Sigmoid colon (tissue), 7 donors: ENCODE data around the gene FXYD1. TPM values are rescaled to one million over a fixed set of nuclear protein-coding genes. Genes with fewer than 3 reads are reported as not detected.

Source experiments
- DNase-seq: peaks from one replicate; pipeline ENCODE4 v3.0.0-alpha.2; 2019
- H3K27ac ChIP-seq, 4 donors: fragments of 200-600 bp; sonication (generic); one replicate each; pipeline ENCODE4 v1.5.1; 2016 to 2019; ENCODE audit warnings: mild to moderate bottlenecking in 1 of 4
- H3K27me3 ChIP-seq, 3 donors: fragments of 200-600 bp; sonication (generic); one replicate each; pipeline ENCODE4 v1.5.1; 2019; ENCODE audit warnings: mild to moderate bottlenecking in 1 of 3
- H3K36me3 ChIP-seq, 4 donors: fragments of 200-600 bp; sonication (generic); one replicate each; pipeline ENCODE4 v1.5.1; 2016 to 2019
- H3K4me1 ChIP-seq, 4 donors: fragments of 200-600 bp; sonication (generic); one replicate each; pipeline ENCODE4 v1.5.1; 2017 to 2019
- H3K4me3 ChIP-seq, 4 donors: fragments of 200-600 bp; sonication (generic); one replicate each; pipeline ENCODE4 v1.5.1; 2017 to 2019; ENCODE audit warnings: mild to moderate bottlenecking in 2 of 4, moderate library complexity in 1 of 4
- H3K9me3 ChIP-seq, 4 donors: fragments of 200-600 bp in 3 of 4; sonication (generic) in 3 of 4; one replicate each; pipeline versions ENCODE4 v1.5.1 to v1.6.1; 2013 to 2019
- EP300 ChIP-seq, 4 donors: sonication (generic); formaldehyde crosslinking; IDR thresholded peaks; one replicate each; pipeline ENCODE4 v1.6.1; 2017; ENCODE audit warnings: antibody characterized with exemption in 4 of 4
- POLR2A ChIP-seq, 2 donors: fragments of 450-650 bp; IDR thresholded peaks; one replicate each; pipeline ENCODE4 v1.6.1; 2016; ENCODE audit warnings: antibody characterized with exemption in 2 of 2, mild to moderate bottlenecking in 2 of 2, moderate library complexity in 2 of 2
- POLR2AphosphoS5 ChIP-seq, 4 donors: sonication (generic); formaldehyde crosslinking; IDR thresholded peaks; one replicate each; pipeline ENCODE4 v1.6.1; 2017; ENCODE audit warnings: antibody characterized with exemption in 4 of 4
- WGBS, 2 donors: extraction: QIAGEN DNeasy Blood & Tissue Kit; methylation state at CpG; one replicate each; pipeline ENCODE4 v1.1.7; 2013; 5-methylcytosine and 5-hydroxymethylcytosine counted together
- intact Hi-C: fragments of 100-400 bp; cut with DNase I; formaldehyde crosslinking; loops from one replicate; pipeline ENCODE4 v1.15.1; 2023
- polyA plus RNA-seq, 3 donors: library from polyadenylated mRNA; stranded (reverse); fragments of 200-250 nt; gene quantifications; one replicate each; pipeline ENCODE4 v1.2.3, GENCODE V29; 2013
- total RNA-seq, 4 donors: library from RNA; depleted of rRNA; stranded (reverse); fragments of >200 nt; gene quantifications; one replicate each; pipeline ENCODE4 v1.1.0, GENCODE V29; 2016
- TF ChIP-seq, protein P1 (sequence below), 4 experiments: fragments of 450-650 bp in 3 of 4; fragments of 200-600 bp in 1 of 4; IDR thresholded peaks; one replicate each; pipeline ENCODE4 v1.5.1; 2016 to 2019; ENCODE audit warnings: antibody characterized with exemption in 4 of 4, mild to moderate bottlenecking in 3 of 4, moderate library complexity in 2 of 4
- donor health status: healthy with polysubstance abuse.
- donor health status: Bipolar disorder and iron deficiency.
- donor health status: healthy.

The FXYD1 gene
- total and polyA plus RNA-seq, 7 donors, result 6.0 to 107 (median 43.6) TPM

DNA sequence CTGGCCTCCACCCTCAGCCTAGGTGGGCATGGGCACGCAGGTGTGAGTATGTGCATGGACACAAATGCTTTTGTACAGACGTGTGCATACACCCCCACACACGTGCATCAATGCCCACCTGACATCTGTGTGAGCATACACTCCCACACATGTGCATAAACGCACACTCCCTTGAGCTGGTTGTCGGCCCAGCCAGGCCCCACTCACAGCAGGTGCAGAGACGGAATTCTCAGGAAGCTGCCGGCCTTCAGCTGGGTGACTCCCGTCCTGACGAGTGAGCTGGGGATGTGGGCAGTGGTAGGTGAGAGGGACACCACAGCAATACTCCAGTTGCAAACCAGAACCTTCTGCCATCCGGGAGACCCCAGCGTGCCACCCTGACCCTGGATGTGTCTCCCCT is 4.8 kb upstream of the FXYD1 start:
- DNase-seq, result no peak
- 79 to 85% methylated on average over 11 of the region's 11 CpGs for WGBS, 2 donors
- TF ChIP-seq EP300 (IDR thresholded peaks at IDR 0.05) (no peak), POLR2AphosphoS5 (IDR thresholded peaks at IDR 0.05) (no peak), POLR2A (IDR thresholded peaks at IDR 0.05) (no peak)
- TF ChIP-seq, protein P1, sequence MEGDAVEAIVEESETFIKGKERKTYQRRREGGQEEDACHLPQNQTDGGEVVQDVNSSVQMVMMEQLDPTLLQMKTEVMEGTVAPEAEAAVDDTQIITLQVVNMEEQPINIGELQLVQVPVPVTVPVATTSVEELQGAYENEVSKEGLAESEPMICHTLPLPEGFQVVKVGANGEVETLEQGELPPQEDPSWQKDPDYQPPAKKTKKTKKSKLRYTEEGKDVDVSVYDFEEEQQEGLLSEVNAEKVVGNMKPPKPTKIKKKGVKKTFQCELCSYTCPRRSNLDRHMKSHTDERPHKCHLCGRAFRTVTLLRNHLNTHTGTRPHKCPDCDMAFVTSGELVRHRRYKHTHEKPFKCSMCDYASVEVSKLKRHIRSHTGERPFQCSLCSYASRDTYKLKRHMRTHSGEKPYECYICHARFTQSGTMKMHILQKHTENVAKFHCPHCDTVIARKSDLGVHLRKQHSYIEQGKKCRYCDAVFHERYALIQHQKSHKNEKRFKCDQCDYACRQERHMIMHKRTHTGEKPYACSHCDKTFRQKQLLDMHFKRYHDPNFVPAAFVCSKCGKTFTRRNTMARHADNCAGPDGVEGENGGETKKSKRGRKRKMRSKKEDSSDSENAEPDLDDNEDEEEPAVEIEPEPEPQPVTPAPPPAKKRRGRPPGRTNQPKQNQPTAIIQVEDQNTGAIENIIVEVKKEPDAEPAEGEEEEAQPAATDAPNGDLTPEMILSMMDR (IDR thresholded peaks at IDR 0.05), result no peak
- H3K4me1 ChIP-seq, result peaks cover 0 to 26% (median 12%) of the 10 kb centered on the region in 4 donors
- H3K4me3 ChIP-seq, result peak overlapping the region; percentile 17 to 39 (median 36)
- no peaks in the 10 kb centered on the region for H3K9me3 ChIP-seq
- intact Hi-C loops, result loop anchor here (2.0 kb wide), 1 partner anchor 19 kb away; the partner anchor contains the start of gene FXYD3
- H3K27me3 ChIP-seq, result peaks cover 4 to 22% (median 6%) of the 10 kb centered on the region in 3 donors
- no peaks in the 10 kb centered on the region for H3K36me3 ChIP-seq
- H3K27ac ChIP-seq, result peak overlapping the region; percentile 71 to 84 (median 79)

GRCh38 chr19:35134601-35135242 is 3.9 kb upstream of the FXYD1 start, which contains the start of gene LGI4:
LGI4 (minus strand) TSS chr19:35135059; CDS start chr19:35134680, 379 bp downstream.
- Histone ChIP-seq H3K4me1 (peaks cover 0 to 26% (median 15%) of the 10 kb centered on the region in 4 donors), H3K9me3 (no peaks in the 10 kb centered on the region), H3K4me3 (peak within 1 kb of the TSS; percentile 17 to 39 (median 36)), H3K27me3 (peaks cover 7 to 31% (median 10%) of the 10 kb centered on the region in 3 donors), H3K36me3 (no peaks in the 10 kb centered on the region), H3K27ac (peak within 1 kb of the TSS; percentile 71 to 84 (median 79))
- 81% methylated on average over 15 of the region's 15 CpGs for WGBS, 2 donors
- DNase-seq, result no peak
- peak in 2 of 4 donors; percentile 28 to 37 for TF ChIP-seq POLR2AphosphoS5 (IDR thresholded peaks at IDR 0.05)
- TF ChIP-seq EP300 (IDR thresholded peaks at IDR 0.05), result no peak
- TF ChIP-seq, protein P1 (IDR thresholded peaks at IDR 0.05), result no peak
- no peak for TF ChIP-seq POLR2A (IDR thresholded peaks at IDR 0.05)
- intact Hi-C loops, result loop anchor here (2.0 kb wide), 1 partner anchor 20 kb away; the partner anchor contains the start of gene FXYD3

DNA sequence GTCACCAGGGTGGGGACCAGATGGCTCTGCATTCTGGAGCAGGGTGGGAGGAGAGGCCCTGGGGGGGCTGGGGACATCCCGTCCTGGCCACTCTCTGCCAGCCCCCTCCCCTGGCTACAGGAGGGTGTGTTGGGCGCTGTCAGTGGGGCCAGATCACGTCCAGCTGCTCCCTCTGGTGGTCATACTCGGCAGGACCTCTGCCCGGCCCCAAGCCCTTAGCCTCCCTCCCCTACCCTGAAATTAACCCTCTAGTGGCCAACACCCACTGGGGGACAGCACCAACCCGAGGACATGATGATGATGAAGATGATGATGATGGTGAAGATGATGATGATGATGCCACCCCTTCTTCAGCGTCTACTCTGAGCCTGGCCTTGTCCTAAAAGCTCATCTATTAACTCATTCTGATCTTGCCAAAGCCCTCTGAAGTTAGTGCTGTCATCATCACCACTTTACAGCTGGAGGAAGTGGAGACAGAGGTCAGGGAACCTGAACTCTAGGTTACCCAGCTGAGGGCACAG is 3.2 kb upstream of the FXYD1 start:
- H3K9me3 ChIP-seq, result no peaks in the 10 kb centered on the region
- H3K27ac ChIP-seq, result peak overlapping the region; percentile 71 to 84 (median 79)
- peaks cover 12 to 38% (median 13%) of the 10 kb centered on the region in 3 donors for H3K27me3 ChIP-seq
- 1 to 2% methylated on average over 7 of the region's 7 CpGs for WGBS, 2 donors
- H3K4me1 ChIP-seq, result peaks cover 0 to 32% (median 21%) of the 10 kb centered on the region in 4 donors
- DNase-seq, result peak; percentile 90
- intact Hi-C loops, result loop anchor here (2.0 kb wide), 1 partner anchor 21 kb away; the partner anchor contains the start of gene FXYD3
- H3K36me3 ChIP-seq, result no peaks in the 10 kb centered on the region
- peak overlapping the region; percentile 17 to 39 (median 36) for H3K4me3 ChIP-seq
- TF ChIP-seq EP300 (IDR thresholded peaks at IDR 0.05) (peak in 1 of 4 donors; percentile 38), POLR2A (IDR thresholded peaks at IDR 0.05) (no peak), POLR2AphosphoS5 (IDR thresholded peaks at IDR 0.05) (peak in 2 of 4 donors; percentile 4 to 25)
- TF ChIP-seq, protein P1 (IDR thresholded peaks at IDR 0.05), result peak; percentile 80 to 95 (median 87)

DNA sequence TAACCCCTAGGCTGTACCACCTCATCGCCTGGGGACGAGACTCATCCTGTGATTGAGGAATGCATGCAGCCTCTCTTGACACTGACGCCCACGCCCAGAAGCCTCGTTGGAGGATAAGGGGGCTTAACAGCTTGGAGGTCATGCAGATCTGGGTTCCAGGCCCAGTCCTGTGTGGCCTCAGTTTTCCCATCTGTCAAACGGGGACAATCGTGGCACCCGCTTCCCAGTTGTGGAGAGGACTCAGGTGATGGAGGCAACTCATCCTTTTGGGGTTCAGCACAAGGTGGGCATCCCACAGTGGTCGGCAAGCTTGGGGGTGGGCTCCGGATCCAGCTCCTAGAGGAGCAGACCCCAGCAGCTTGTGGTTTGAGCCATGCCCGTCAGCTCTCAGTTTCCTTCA is 2.4 kb upstream of the FXYD1 start:
- no peaks in the 10 kb centered on the region for H3K36me3 ChIP-seq
- H3K9me3 ChIP-seq, result no peaks in the 10 kb centered on the region
- peaks cover 13 to 45% (median 19%) of the 10 kb centered on the region in 3 donors for H3K27me3 ChIP-seq
- WGBS, 2 donors, result 79 to 84% methylated on average over 11 of the region's 11 CpGs
- no peak overlapping the region for H3K4me3 ChIP-seq
- intact Hi-C loops, result no loop called here
- no peak for DNase-seq
- H3K4me1 ChIP-seq, result peaks cover 0 to 37% (median 25%) of the 10 kb centered on the region in 4 donors
- TF ChIP-seq POLR2AphosphoS5 (IDR thresholded peaks at IDR 0.05) (no peak), POLR2A (IDR thresholded peaks at IDR 0.05) (no peak), EP300 (IDR thresholded peaks at IDR 0.05) (no peak)
- TF ChIP-seq, protein P1 (IDR thresholded peaks at IDR 0.05), result no peak
- H3K27ac ChIP-seq, result peak overlapping the region; percentile 23 to 84 (median 68)
